GM06990 (cell line): Measurements from ENCODE around the gene POU5F2.

Experiments used
- DNase-seq: peaks from one replicate; pipeline ENCODE4 v3.0.0-alpha.2; 2011; ENCODE audit not compliant: insufficient read length; ENCODE audit errors: extremely low read depth
- H3K27me3 ChIP-seq: replicated peaks from 2 replicates; pipeline ENCODE4 v1.6.0; 2011; ENCODE audit warnings: low read length; ENCODE audit not compliant: control insufficient read depth, insufficient read depth
- H3K36me3 ChIP-seq: 2 replicates; pipeline ENCODE4 v1.5.1; 2011; ENCODE audit warnings: low read length; ENCODE audit not compliant: control insufficient read depth, insufficient read depth
- H3K4me3 ChIP-seq: replicated peaks from 2 replicates; pipeline ENCODE4 v1.5.1; 2011; ENCODE audit warnings: low read depth, mild to moderate bottlenecking, control low read depth, low read length
- TF ChIP-seq, protein P1 (sequence below): IDR thresholded peaks from 2 replicates; pipeline ENCODE4 v1.5.1; 2011; ENCODE audit warnings: low read length, control low read depth, mild to moderate bottlenecking, inconsistent platforms; ENCODE audit not compliant: insufficient read depth, poor library complexity, severe bottlenecking

Gene POU5F2

GRCh38 chr5:93691997-93692396 lies 49.4 kb downstream of the POU5F2 start:
- TF ChIP-seq, protein P1, sequence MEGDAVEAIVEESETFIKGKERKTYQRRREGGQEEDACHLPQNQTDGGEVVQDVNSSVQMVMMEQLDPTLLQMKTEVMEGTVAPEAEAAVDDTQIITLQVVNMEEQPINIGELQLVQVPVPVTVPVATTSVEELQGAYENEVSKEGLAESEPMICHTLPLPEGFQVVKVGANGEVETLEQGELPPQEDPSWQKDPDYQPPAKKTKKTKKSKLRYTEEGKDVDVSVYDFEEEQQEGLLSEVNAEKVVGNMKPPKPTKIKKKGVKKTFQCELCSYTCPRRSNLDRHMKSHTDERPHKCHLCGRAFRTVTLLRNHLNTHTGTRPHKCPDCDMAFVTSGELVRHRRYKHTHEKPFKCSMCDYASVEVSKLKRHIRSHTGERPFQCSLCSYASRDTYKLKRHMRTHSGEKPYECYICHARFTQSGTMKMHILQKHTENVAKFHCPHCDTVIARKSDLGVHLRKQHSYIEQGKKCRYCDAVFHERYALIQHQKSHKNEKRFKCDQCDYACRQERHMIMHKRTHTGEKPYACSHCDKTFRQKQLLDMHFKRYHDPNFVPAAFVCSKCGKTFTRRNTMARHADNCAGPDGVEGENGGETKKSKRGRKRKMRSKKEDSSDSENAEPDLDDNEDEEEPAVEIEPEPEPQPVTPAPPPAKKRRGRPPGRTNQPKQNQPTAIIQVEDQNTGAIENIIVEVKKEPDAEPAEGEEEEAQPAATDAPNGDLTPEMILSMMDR: no peak
- Histone ChIP-seq H3K36me3 (no peaks in the 10 kb centered on the region), H3K27me3 (no peaks in the 10 kb centered on the region), H3K4me3 (no peak overlapping the region)
- DNase-seq: no peak
